H9 (cell line): Measurements from ENCODE around the gene LRRC71. TPM values are rescaled to one million over a fixed set of nuclear protein-coding genes. Genes with fewer than 3 reads are reported as not detected.

Source experiments
- DNase-seq: peaks from one replicate; pipeline ENCODE4 v3.0.0-alpha.2; 2017
- H2AFZ ChIP-seq: one replicate; pipeline ENCODE4 v1.6.1; 2013; ENCODE audit warnings: mild to moderate bottlenecking, low read length, control low read depth, moderate library complexity
- H2AK5ac ChIP-seq: 2 replicates; pipeline ENCODE4 v1.6.1; 2013; ENCODE audit warnings: low read length, control low read depth, mixed read lengths; ENCODE audit not compliant: insufficient read length
- H2BK120ac ChIP-seq: one replicate; pipeline ENCODE4 v1.6.1; 2013; ENCODE audit warnings: low read depth, mild to moderate bottlenecking, low read length, control low read depth, inconsistent platforms; ENCODE audit not compliant: poor library complexity, severe bottlenecking
- H2BK12ac ChIP-seq: 2 replicates; pipeline ENCODE4 v1.6.1; 2013; ENCODE audit warnings: low read length, control low read depth, mixed read lengths, low read depth; ENCODE audit not compliant: insufficient read length
- H2BK15ac ChIP-seq: 2 replicates; pipeline ENCODE4 v1.6.1; 2013; ENCODE audit warnings: low read depth, low read length, control low read depth
- H2BK20ac ChIP-seq: one replicate; pipeline ENCODE4 v1.6.1; 2013; ENCODE audit warnings: low read depth, mild to moderate bottlenecking, low read length, control low read depth, inconsistent platforms; ENCODE audit not compliant: poor library complexity, severe bottlenecking
- H2BK5ac ChIP-seq: 2 replicates; pipeline ENCODE4 v1.6.1; 2013; ENCODE audit warnings: low read length, control low read depth, mixed read lengths; ENCODE audit not compliant: insufficient read length
- H3K14ac ChIP-seq: 2 replicates; pipeline ENCODE4 v1.6.1; 2013; ENCODE audit warnings: low read length, control low read depth; ENCODE audit not compliant: insufficient read depth
- H3K18ac ChIP-seq: 2 replicates; pipeline ENCODE4 v1.6.1; 2013; ENCODE audit warnings: low read depth, mild to moderate bottlenecking, mixed read lengths, low read length, control low read depth; ENCODE audit not compliant: insufficient read length
- H3K23ac ChIP-seq: 2 replicates; pipeline ENCODE4 v1.6.1; 2013; ENCODE audit warnings: low read length, control low read depth, mixed read lengths, low read depth; ENCODE audit not compliant: insufficient read length
- H3K23me2 ChIP-seq: 2 replicates; pipeline ENCODE4 v1.6.1; 2013; ENCODE audit warnings: low read depth, mild to moderate bottlenecking, mixed read lengths, low read length, control low read depth; ENCODE audit not compliant: insufficient read length, poor library complexity, severe bottlenecking
- H3K27ac ChIP-seq: 2 replicates; pipeline ENCODE4 v1.5.1; 2013; ENCODE audit warnings: low read length, control low read depth, mixed read lengths, low read depth; ENCODE audit not compliant: insufficient read length
- H3K27me3 ChIP-seq: 2 replicates; pipeline ENCODE4 v1.6.1; 2013; ENCODE audit warnings: low read length, control low read depth, inconsistent platforms; ENCODE audit not compliant: insufficient read depth
- H3K4ac ChIP-seq: 2 replicates; pipeline ENCODE4 v1.6.1; 2013; ENCODE audit warnings: low read depth, mild to moderate bottlenecking, control low read depth, inconsistent platforms, low read length, moderate library complexity
- H3K4me1 ChIP-seq: 2 replicates; pipeline ENCODE4 v1.6.1; 2013; ENCODE audit warnings: low read length, control low read depth, inconsistent platforms; ENCODE audit not compliant: insufficient read depth
- H3K4me2 ChIP-seq: 2 replicates; pipeline ENCODE4 v1.6.1; 2013; ENCODE audit warnings: low read length, control low read depth, mixed read lengths; ENCODE audit not compliant: insufficient read length, insufficient read depth
- H3K56ac ChIP-seq: 2 replicates; pipeline ENCODE4 v1.6.1; 2013; ENCODE audit warnings: low read depth, mild to moderate bottlenecking, mixed read lengths, low read length, control low read depth; ENCODE audit not compliant: insufficient read length
- H3K79me1 ChIP-seq: 2 replicates; pipeline ENCODE4 v1.6.1; 2013; ENCODE audit warnings: low read depth, mild to moderate bottlenecking, moderate library complexity, low read length, control low read depth, inconsistent platforms; ENCODE audit not compliant: insufficient read depth, poor library complexity, severe bottlenecking
- H3K79me2 ChIP-seq: 2 replicates; pipeline ENCODE4 v1.6.1; 2013; ENCODE audit warnings: low read length, control low read depth, inconsistent platforms; ENCODE audit not compliant: insufficient read depth
- H3K9ac ChIP-seq: 2 replicates; pipeline ENCODE4 v1.6.1; 2013; ENCODE audit warnings: low read length, control low read depth, mixed read lengths; ENCODE audit not compliant: insufficient read length; ENCODE audit errors: extremely low read depth
- H3K9me3 ChIP-seq: one replicate; pipeline ENCODE4 v1.6.1; 2013; ENCODE audit warnings: low read depth, low read length, inconsistent platforms; ENCODE audit not compliant: control insufficient read depth
- H3T11ph ChIP-seq: one replicate; pipeline ENCODE4 v1.6.1; 2013; ENCODE audit warnings: mild to moderate bottlenecking, low read length, control low read depth, inconsistent platforms
- H4K20me1 ChIP-seq: one replicate; pipeline ENCODE4 v1.6.1; 2013; ENCODE audit not compliant: control insufficient read depth, insufficient read length, insufficient read depth
- H4K5ac ChIP-seq: 2 replicates; pipeline ENCODE4 v1.6.1; 2013; ENCODE audit warnings: low read depth, mild to moderate bottlenecking, mixed read lengths, low read length, control low read depth; ENCODE audit not compliant: insufficient read length
- H4K8ac ChIP-seq: replicated peaks from 2 replicates; pipeline ENCODE4 v1.6.1; 2013; ENCODE audit warnings: low read length, control low read depth, mixed read lengths, low read depth; ENCODE audit not compliant: insufficient read length
- H4K91ac ChIP-seq: 2 replicates; pipeline ENCODE4 v1.6.1; 2013; ENCODE audit warnings: low read depth, mild to moderate bottlenecking, moderate library complexity, mixed read lengths, low read length, control low read depth; ENCODE audit not compliant: insufficient read length
- H3K27ac Mint-ChIP-seq, 3 experiments: 2 replicates in 2 of 3; 3 replicates in 1 of 3; pipeline ENCODE4 v1.8.0; 2020 to 2021; ENCODE audit warnings: mixed read lengths in 3 of 3, mild to moderate bottlenecking in 1 of 3, moderate library complexity in 1 of 3
- H3K27me3 Mint-ChIP-seq: 2 replicates; pipeline ENCODE4 v1.8.0; 2021; ENCODE audit warnings: low read depth, mild to moderate bottlenecking, moderate library complexity, mixed read lengths
- H3K36me3 Mint-ChIP-seq, 3 experiments: 2 replicates in 2 of 3; 3 replicates in 1 of 3; pipeline ENCODE4 v1.8.0; 2020 to 2021; ENCODE audit warnings: low read depth in 3 of 3, mixed read lengths in 3 of 3; ENCODE audit not compliant: insufficient read depth in 1 of 3
- H3K4me1 Mint-ChIP-seq, 2 experiments: 2 replicates each; pipeline ENCODE4 v1.8.0; 2020; ENCODE audit warnings: mixed read lengths in 2 of 2
- H3K4me3 Mint-ChIP-seq, 2 experiments: 2 replicates in 1 of 2; 3 replicates in 1 of 2; pipeline ENCODE4 v1.8.0; 2020 to 2021; ENCODE audit warnings: mild to moderate bottlenecking in 2 of 2, mixed read lengths in 2 of 2, moderate library complexity in 1 of 2
- H3K9me3 Mint-ChIP-seq, 2 experiments: 2 replicates in 1 of 2; 3 replicates in 1 of 2; pipeline ENCODE4 v1.8.0; 2020; ENCODE audit warnings: mild to moderate bottlenecking in 2 of 2, mixed read lengths in 2 of 2, moderate library complexity in 1 of 2
- CTCF ChIP-seq: fragments of 200-600 bp; sonication (generic); conservative IDR thresholded peaks from 3 replicates; pipeline ENCODE4 v1.8.0; 2021; ENCODE audit warnings: antibody characterized with exemption, mild to moderate bottlenecking
- WGBS: extraction: QIAGEN DNeasy Blood & Tissue Kit; methylation state at CpG from one replicate; pipeline ENCODE4 v1.1.7; 2013; ENCODE audit warnings: missing lambda C conversion rate, low lambda C conversion rate, mixed read lengths; ENCODE audit not compliant: insufficient read length; ENCODE audit errors: extremely low coverage; 5-methylcytosine and 5-hydroxymethylcytosine counted together
- total RNA-seq: library from RNA; stranded (reverse); gene quantifications from 2 replicates; pipeline ENCODE4 v1.2.1, GENCODE V29; 2021

Gene LRRC71
- total RNA-seq, 1 experiment from 2014 or later = not detected

- Histone ChIP-seq H3K4ac (no peak overlapping the region), H3K9ac (no peak overlapping the region), H2BK5ac (no peak overlapping the region), H3K4me1 (no peaks in the 10 kb centered on the region), H2BK15ac (no peak overlapping the region), H3K23me2 (no peaks in the 10 kb centered on the region), H4K91ac (no peak overlapping the region), H3T11ph (no peak overlapping the region), H3K79me2 (no peaks in the 10 kb centered on the region), H2BK20ac (no peak overlapping the region), H3K23ac (no peak overlapping the region), H3K56ac (no peak overlapping the region), H3K79me1 (no peaks in the 10 kb centered on the region), H2AK5ac (no peak overlapping the region), H3K9me3 (no peaks in the 10 kb centered on the region), H4K20me1 (no peaks in the 10 kb centered on the region), H3K27ac (no peak overlapping the region), H2AFZ (no peak overlapping the region), H2BK12ac (no peak overlapping the region), H2BK120ac (no peak overlapping the region), H4K8ac (no peak overlapping the region), H3K27me3 (peaks cover 21% of the 10 kb centered on the region; the same call in 1 of the 2 replicates), H4K5ac (no peak overlapping the region), H3K4me2 (no peak overlapping the region), H3K14ac (no peak overlapping the region), H3K18ac (no peak overlapping the region)
- no CpG with 5 or more reads among the region's 12 CpGs for WGBS
- Mint-ChIP-seq H3K9me3 (no peaks in the 10 kb centered on the region; a peak in 2 of 5 replicates), H3K36me3 (no peaks in the 10 kb centered on the region), H3K4me1 (peaks cover 21 to 41% of the 10 kb centered on the region in 2 experiments), H3K27me3 (peaks cover 88% of the 10 kb centered on the region), H3K4me3 (no peak overlapping the region), H3K27ac (peak overlapping the region in 1 of 3 experiments; percentile 39; a peak in 1 of 7 replicates)
- TF ChIP-seq CTCF = no peak
- DNase-seq = no peak
Measured at GRCh38 chr1:156894711-156895454, 25.5 kb upstream of the LRRC71 start.
